ENCODE data around the gene MACROH2A1.
A peak's percentile ranks its signal among the peaks of the same experiment; 100 is the strongest.

- TF ChIP-seq REST (IDR thresholded peaks at IDR 0.05; ENCODE audit: low read depth) (no peak), YY1 (IDR thresholded peaks at IDR 0.05; ENCODE audit: low read depth) (no peak), EP300 (IDR thresholded peaks at IDR 0.05; ENCODE audit: borderline replicate concordance) (no peak), EGR1 (IDR thresholded peaks at IDR 0.05) (peak; percentile 49), NFIC (IDR thresholded peaks at IDR 0.05) (no peak), FOXM1 (IDR thresholded peaks at IDR 0.05; ENCODE audit: borderline replicate concordance, low read depth) (no peak), RAD21 (IDR thresholded peaks at IDR 0.05; ENCODE audit: low read depth) (no peak), MAX (IDR thresholded peaks at IDR 0.05) (no peak), TCF12 (IDR thresholded peaks at IDR 0.05; ENCODE audit: low read depth) (no peak), ZBTB7A (IDR thresholded peaks at IDR 0.05; ENCODE audit: low read depth) (0 out of 2 replicates have a peak, but pooled peaks have one; percentile 37), TEAD4 (IDR thresholded peaks at IDR 0.05) (no peak), TAF1 (IDR thresholded peaks at IDR 0.05; ENCODE audit: low read depth) (peak; percentile 37; the same call in 1 of the 2 replicates), CEBPB (IDR thresholded peaks at IDR 0.05) (no peak), CREB1 (IDR thresholded peaks at IDR 0.05; ENCODE audit: low read depth) (no peak)
These were observed 724 bp downstream of the MACROH2A1 start for GRCh38 chr5:135398160-135398854.

Data from Ishikawa (cell line).